Vagina (tissue), 2 donors: Measurements from ENCODE around the gene UBQLN4.

Experiments
- CTCF ChIP-seq, 3 experiments: fragments of 450-650 bp in 2 of 3; fragments of 200-600 bp in 1 of 3; sonication (generic) in 1 of 3; IDR thresholded peaks; one replicate each; pipeline ENCODE4 v1.5.1; 2017 to 2019; ENCODE audit warnings: antibody characterized with exemption in 3 of 3, mild to moderate bottlenecking in 2 of 3, moderate library complexity in 2 of 3
- POLR2A ChIP-seq, 2 donors: fragments of 450-650 bp; IDR thresholded peaks; one replicate each; pipeline ENCODE4 v1.6.1; 2017; ENCODE audit warnings: antibody characterized with exemption in 2 of 2, mild to moderate bottlenecking in 2 of 2, moderate library complexity in 2 of 2

GRCh38 chr1:156048663-156049258, 4.8 kb downstream of the UBQLN4 start:
- TF ChIP-seq POLR2A (IDR thresholded peaks at IDR 0.05) (no peak), CTCF (IDR thresholded peaks at IDR 0.05) (no peak)
